ENCODE measurements around the gene UVRAG. TPM values are rescaled to one million over a fixed set of nuclear protein-coding genes. Genes with fewer than 3 reads are reported as not detected.

Gene UVRAG
- total and polyA plus RNA-seq, 9 donors = 10.1 to 26.7 (median 19.2) TPM

DNA sequence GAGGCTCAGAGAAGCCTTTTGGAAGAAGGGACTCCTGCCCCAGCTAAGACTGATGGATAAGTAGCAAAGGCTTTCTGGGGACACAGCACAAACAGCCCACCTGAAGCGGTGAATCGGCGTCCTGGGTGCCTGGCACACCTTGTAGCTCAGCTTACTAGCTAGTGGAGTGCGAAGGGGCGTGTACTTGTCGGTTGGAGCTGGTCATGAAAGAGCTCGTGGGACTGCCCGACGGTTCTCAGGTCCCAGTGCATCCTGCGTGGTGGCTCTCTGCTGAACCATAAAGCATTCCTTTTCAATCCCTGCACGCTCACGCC is 690 bp upstream of the UVRAG start:
- H3K27ac ChIP-seq = peak overlapping the region in 1 of 2 donors; percentile 77
- intact Hi-C loops (cut with DNase I) = loop anchor here in 1 of 4 donors (10.0 kb wide), 1 partner anchor 270 kb away; no protein-coding TSS in a partner anchor
- DNase-seq = no peak
- peak overlapping the region; percentile 66 for H3K4me3 ChIP-seq
- no peaks in the 10 kb centered on the region for H3K9me3 ChIP-seq
- H3K27me3 ChIP-seq = no peaks in the 10 kb centered on the region
- peaks cover 16% of the 10 kb centered on the region for H3K4me1 ChIP-seq (ENCODE audit: insufficient read depth)
- no peaks in the 10 kb centered on the region for H3K36me3 ChIP-seq
- 0 to 2% (median 0%) methylated on average over 12 of the region's 12 CpGs for WGBS, 3 donors
- no peak for TF ChIP-seq POLR2A (IDR thresholded peaks at IDR 0.05)
- TF ChIP-seq, protein P1, sequence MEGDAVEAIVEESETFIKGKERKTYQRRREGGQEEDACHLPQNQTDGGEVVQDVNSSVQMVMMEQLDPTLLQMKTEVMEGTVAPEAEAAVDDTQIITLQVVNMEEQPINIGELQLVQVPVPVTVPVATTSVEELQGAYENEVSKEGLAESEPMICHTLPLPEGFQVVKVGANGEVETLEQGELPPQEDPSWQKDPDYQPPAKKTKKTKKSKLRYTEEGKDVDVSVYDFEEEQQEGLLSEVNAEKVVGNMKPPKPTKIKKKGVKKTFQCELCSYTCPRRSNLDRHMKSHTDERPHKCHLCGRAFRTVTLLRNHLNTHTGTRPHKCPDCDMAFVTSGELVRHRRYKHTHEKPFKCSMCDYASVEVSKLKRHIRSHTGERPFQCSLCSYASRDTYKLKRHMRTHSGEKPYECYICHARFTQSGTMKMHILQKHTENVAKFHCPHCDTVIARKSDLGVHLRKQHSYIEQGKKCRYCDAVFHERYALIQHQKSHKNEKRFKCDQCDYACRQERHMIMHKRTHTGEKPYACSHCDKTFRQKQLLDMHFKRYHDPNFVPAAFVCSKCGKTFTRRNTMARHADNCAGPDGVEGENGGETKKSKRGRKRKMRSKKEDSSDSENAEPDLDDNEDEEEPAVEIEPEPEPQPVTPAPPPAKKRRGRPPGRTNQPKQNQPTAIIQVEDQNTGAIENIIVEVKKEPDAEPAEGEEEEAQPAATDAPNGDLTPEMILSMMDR (IDR thresholded peaks at IDR 0.05) = no peak
- TF ChIP-seq EP300 (IDR thresholded peaks at IDR 0.05) = no peak

DNA sequence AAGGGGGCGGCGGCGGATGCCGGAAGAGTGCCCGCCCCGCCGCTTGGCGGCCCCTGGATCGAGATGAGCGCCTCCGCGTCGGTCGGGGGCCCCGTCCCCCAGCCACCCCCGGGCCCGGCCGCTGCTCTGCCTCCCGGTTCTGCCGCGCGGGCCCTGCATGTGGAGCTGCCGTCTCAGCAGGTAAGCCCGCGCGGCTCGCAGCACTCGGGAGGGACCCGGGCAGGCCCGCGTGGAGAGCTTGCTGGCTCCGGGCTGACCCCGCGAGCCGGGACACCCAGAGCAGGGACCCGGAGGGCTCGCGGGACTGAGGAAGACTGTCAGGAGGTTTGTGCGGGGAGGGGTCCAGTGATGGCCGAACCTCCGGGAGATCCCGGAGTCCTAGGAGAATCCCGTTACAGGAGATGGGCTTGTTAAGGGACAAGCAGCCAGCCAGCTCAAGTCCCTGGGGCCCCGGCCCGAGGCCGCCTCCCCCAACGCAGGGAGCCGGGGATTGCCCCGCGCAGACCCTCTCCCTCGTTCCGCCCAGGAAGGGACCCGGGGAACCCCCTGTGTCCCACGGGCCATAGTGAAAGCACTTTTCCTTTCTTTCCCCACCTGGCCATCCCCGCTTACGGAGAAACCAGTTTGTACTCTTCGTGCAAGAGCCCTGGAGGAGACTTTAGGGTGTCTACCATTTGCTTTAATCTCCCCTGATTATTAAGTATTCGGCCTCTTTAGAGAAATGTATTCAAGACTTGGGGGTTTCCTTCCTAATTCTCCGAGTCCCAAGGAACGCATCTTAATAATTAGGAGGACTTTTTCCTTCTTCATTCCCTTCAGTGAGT is 547 bp downstream of the UVRAG start:
- Histone ChIP-seq H3K36me3 (no peaks in the 10 kb centered on the region), H3K9me3 (no peaks in the 10 kb centered on the region), H3K27me3 (no peaks in the 10 kb centered on the region), H3K4me3 (peak overlapping the region; percentile 66), H3K27ac (peak overlapping the region; percentile 67 to 77), H3K4me1 (ENCODE audit: insufficient read depth) (peaks cover 16% of the 10 kb centered on the region)
- TF ChIP-seq EP300 (IDR thresholded peaks at IDR 0.05) (no peak), POLR2A (IDR thresholded peaks at IDR 0.05) (no peak)
- TF ChIP-seq, protein P1 (IDR thresholded peaks at IDR 0.05) = no peak
- WGBS, 3 donors = 0% methylated on average over 25 to 60 of the region's 60 CpGs
- DNase-seq = peak in 1 of 5 donors; percentile 56
- intact Hi-C loops (cut with DNase I) = loop anchor here in 1 of 4 donors (10.0 kb wide), 1 partner anchor 271 kb away; no protein-coding TSS in a partner anchor

DNA sequence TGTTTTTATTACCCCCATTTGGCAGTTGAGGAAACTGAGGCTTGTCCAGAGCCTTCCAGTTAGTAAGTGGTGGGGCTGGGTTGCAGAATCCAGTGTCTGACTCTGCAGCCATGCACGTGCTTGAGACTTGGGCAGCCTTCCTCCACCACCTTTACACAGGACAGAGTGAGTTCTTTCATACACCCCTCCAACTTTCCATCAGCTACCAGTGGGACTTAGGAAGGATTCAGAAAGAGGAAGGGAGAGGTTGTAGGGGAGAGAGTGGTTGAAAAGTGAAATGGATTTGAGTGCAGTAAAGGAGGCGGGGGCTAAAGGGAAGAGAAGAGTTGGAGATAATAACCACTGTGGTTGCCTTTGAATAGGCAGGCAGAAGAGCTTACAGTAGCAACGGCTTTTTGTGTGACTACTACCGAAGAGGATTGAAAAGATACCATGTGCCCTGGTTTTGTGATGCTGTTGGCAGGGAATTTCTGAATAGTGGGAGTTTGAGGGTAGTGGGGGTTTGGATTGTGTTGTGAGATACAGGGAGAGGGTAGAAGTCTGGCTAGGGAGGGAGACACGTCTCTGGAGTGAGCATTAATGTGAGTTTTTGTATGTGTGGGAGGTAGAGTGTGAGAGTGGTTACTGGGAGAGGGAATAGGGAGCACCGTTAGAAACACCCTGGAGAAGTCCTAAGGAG is 1.7 kb downstream of the UVRAG start:
- DNase-seq = no peak
- TF ChIP-seq POLR2A (IDR thresholded peaks at IDR 0.05) (no peak), EP300 (IDR thresholded peaks at IDR 0.05) (no peak)
- TF ChIP-seq, protein P1 (IDR thresholded peaks at IDR 0.05) = no peak
- WGBS, 3 donors = 8 to 10% (median 10%) methylated on average over 6 of the region's 6 CpGs
- intact Hi-C loops (cut with DNase I) = loop anchor here in 2 of 4 donors (1.0 to 10.0 kb wide), 2 partner anchors 39 to 272 kb away; no protein-coding TSS in a partner anchor
- Histone ChIP-seq H3K27me3 (no peaks in the 10 kb centered on the region), H3K27ac (no peak overlapping the region), H3K36me3 (no peaks in the 10 kb centered on the region), H3K4me1 (ENCODE audit: insufficient read depth) (peaks cover 17% of the 10 kb centered on the region), H3K4me3 (peak overlapping the region; percentile 66), H3K9me3 (no peaks in the 10 kb centered on the region)

DNA sequence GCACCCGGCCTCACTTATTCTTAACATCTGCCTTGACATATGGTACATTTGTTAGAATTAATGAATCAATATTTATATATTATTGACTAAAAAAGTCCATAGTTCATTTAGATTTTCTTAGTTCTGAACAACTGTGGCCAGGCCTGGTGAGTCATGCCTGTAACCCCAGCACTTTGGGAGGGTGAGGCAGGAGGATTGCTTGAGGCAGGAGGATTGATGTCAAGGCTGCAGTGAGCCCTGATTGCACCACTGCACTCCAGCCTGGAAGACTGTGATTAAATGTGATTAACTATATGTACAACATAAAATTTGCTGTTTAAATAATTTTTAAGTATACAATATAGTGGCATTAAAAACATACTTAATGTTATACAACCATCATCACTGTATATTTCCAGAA is 5.6 kb downstream of the UVRAG start:
- intact Hi-C loops (cut with DNase I) = no loop called here
- Histone ChIP-seq H3K27me3 (no peaks in the 10 kb centered on the region), H3K27ac (no peak overlapping the region), H3K36me3 (no peaks in the 10 kb centered on the region), H3K9me3 (no peaks in the 10 kb centered on the region), H3K4me1 (ENCODE audit: insufficient read depth) (peaks cover 15% of the 10 kb centered on the region), H3K4me3 (no peak overlapping the region)
- no peak for DNase-seq
- TF ChIP-seq, protein P1 (IDR thresholded peaks at IDR 0.05) = no peak
- TF ChIP-seq EP300 (IDR thresholded peaks at IDR 0.05) (no peak), POLR2A (IDR thresholded peaks at IDR 0.05) (no peak)
- 87 to 92% (median 89%) methylated on average over 1 of the region's 1 CpG for WGBS, 3 donors

Data from ovary (tissue), 9 donors.